Measurements from ENCODE around the gene RASEF. TPM values are rescaled to one million over a fixed set of nuclear protein-coding genes. Genes with fewer than 3 reads are reported as not detected.

RASEF gene
- total and polyA plus RNA-seq, 2 donors (not counting 1 experiment from before 2014, with no cell fraction given): not detected

DNA sequence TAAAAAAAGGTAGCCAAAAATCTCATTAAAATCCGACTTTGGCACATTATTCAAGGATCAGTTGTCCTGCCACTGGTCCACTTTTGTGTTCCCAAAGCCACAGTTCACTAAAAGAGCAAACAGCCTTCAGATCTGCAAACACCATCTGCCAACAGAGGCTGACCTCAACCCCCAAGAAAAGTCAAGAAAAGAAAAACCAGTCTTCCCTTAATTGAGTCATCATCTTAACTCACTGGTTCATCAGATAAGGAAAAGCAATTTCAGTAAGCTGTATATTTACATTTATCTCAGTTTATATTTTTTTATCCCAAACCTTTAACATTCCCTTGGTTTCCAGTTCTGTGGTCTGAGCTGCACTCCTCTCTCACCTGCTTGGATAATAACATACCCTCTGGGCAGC is 21.2 kb downstream of the RASEF start:
- no peak overlapping the region for H3K4me3 Mint-ChIP-seq

DNA sequence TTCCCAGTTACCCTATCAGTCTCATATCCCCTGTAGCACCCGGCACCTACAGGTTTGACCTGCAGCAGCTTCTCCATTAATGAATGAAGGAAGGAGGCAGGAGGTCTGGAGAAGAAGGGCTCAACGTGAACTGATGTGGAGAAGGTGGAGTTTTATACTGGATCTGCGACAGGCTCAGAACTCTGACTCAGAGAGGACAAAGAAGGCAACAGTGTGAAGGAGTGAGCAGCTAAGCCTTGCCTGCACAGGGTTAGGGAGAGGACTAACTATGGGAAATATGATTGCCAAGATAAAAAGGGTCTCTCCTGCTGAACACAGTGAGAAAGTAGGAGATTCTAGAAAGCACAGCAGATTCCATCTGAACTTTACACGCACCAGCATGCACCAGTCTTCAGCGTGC is 23.6 kb downstream of the RASEF start:
- no peak overlapping the region for H3K27ac Mint-ChIP-seq
- ATAC-seq (ENCODE audit: low read depth): no peak

More for the DNA sequence above, 21.2 kb downstream of the RASEF start:
- WGBS (ENCODE audit: insufficient coverage): no CpG with 5 or more reads among the region's 1 CpG
- Histone ChIP-seq H4K20me1 (ENCODE audit: control insufficient read depth, insufficient read depth, low read length, poor library complexity, severe bottlenecking) (no peaks in the 10 kb centered on the region), H2AFZ (ENCODE audit: insufficient read depth, low read depth, low read length, poor library complexity, severe bottlenecking) (no peak overlapping the region), H3K9ac (ENCODE audit: low read length) (no peak overlapping the region), H3K4me2 (replicated peaks; ENCODE audit: low read depth, low read length, poor library complexity, severe bottlenecking) (no peak overlapping the region), H3K4me1 (ENCODE audit: control insufficient read depth in 2 of 2, insufficient read depth in 2 of 2, low read length in 2 of 2) (no peaks in the 10 kb centered on the region), H3K79me2 (ENCODE audit: control insufficient read depth, insufficient read depth, low read length) (no peaks in the 10 kb centered on the region), H3K27ac (ENCODE audit: low read length in 2 of 2) (no peak overlapping the region), H3K27me3 (replicated peaks in 1 of 4; ENCODE audit: control extremely low read depth in 1 of 4, control insufficient read depth in 3 of 4, insufficient read depth in 4 of 4, low read length in 3 of 4) (no peaks in the 10 kb centered on the region), H3K9me3 (ENCODE audit: control extremely low read depth in 1 of 3, control insufficient read depth in 2 of 3, insufficient read depth in 1 of 3, low read length in 2 of 3) (no peaks in the 10 kb centered on the region), H3K4me3 (ENCODE audit: control extremely low read depth in 1 of 5, extremely low read depth in 1 of 5, insufficient read depth in 1 of 5, low read depth in 2 of 5, low read length in 4 of 5) (no peak overlapping the region), H3K36me3 (replicated peaks in 1 of 2; ENCODE audit: control extremely low read depth in 1 of 2, control insufficient read depth in 1 of 2, extremely low read depth in 1 of 2, insufficient read depth in 2 of 2, low read length in 1 of 2) (no peaks in the 10 kb centered on the region)
- no peak overlapping the region for H3K27ac Mint-ChIP-seq
- intact Hi-C loops (cut with micrococcal nuclease): no loop called here
- no peaks in the 10 kb centered on the region for H3K4me1 Mint-ChIP-seq
- H3K27me3 Mint-ChIP-seq: no peaks in the 10 kb centered on the region
- ChIA-PET POLR2A (no interaction called here), CTCF (no interaction called here)
- no peak for DNase-seq
- TF ChIP-seq EZH2 (IDR thresholded peaks at IDR 0.05; ENCODE audit: borderline replicate concordance, insufficient read depth, low read depth, low read length, poor library complexity, severe bottlenecking): no peak
- TF ChIP-seq, protein P1, sequence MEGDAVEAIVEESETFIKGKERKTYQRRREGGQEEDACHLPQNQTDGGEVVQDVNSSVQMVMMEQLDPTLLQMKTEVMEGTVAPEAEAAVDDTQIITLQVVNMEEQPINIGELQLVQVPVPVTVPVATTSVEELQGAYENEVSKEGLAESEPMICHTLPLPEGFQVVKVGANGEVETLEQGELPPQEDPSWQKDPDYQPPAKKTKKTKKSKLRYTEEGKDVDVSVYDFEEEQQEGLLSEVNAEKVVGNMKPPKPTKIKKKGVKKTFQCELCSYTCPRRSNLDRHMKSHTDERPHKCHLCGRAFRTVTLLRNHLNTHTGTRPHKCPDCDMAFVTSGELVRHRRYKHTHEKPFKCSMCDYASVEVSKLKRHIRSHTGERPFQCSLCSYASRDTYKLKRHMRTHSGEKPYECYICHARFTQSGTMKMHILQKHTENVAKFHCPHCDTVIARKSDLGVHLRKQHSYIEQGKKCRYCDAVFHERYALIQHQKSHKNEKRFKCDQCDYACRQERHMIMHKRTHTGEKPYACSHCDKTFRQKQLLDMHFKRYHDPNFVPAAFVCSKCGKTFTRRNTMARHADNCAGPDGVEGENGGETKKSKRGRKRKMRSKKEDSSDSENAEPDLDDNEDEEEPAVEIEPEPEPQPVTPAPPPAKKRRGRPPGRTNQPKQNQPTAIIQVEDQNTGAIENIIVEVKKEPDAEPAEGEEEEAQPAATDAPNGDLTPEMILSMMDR (IDR thresholded peaks at IDR 0.05): no peak
- no peaks in the 10 kb centered on the region for H3K9me3 Mint-ChIP-seq (ENCODE audit: insufficient read depth)
- no peak for ATAC-seq (ENCODE audit: low read depth)

More for the DNA sequence above, 23.6 kb downstream of the RASEF start:
- Histone ChIP-seq H3K79me2 (ENCODE audit: control insufficient read depth, insufficient read depth, low read length) (no peaks in the 10 kb centered on the region), H2AFZ (ENCODE audit: insufficient read depth, low read depth, low read length, poor library complexity, severe bottlenecking) (no peak overlapping the region), H3K9me3 (ENCODE audit: control extremely low read depth in 1 of 3, control insufficient read depth in 2 of 3, insufficient read depth in 1 of 3, low read length in 2 of 3) (no peaks in the 10 kb centered on the region), H3K4me3 (ENCODE audit: control extremely low read depth in 1 of 5, extremely low read depth in 1 of 5, insufficient read depth in 1 of 5, low read depth in 2 of 5, low read length in 4 of 5) (no peak overlapping the region), H4K20me1 (ENCODE audit: control insufficient read depth, insufficient read depth, low read length, poor library complexity, severe bottlenecking) (no peaks in the 10 kb centered on the region), H3K27ac (ENCODE audit: low read length in 2 of 2) (no peak overlapping the region), H3K9ac (ENCODE audit: low read length) (no peak overlapping the region), H3K36me3 (replicated peaks in 1 of 2; ENCODE audit: control extremely low read depth in 1 of 2, control insufficient read depth in 1 of 2, extremely low read depth in 1 of 2, insufficient read depth in 2 of 2, low read length in 1 of 2) (no peaks in the 10 kb centered on the region), H3K27me3 (replicated peaks in 1 of 4; ENCODE audit: control extremely low read depth in 1 of 4, control insufficient read depth in 3 of 4, insufficient read depth in 4 of 4, low read length in 3 of 4) (no peaks in the 10 kb centered on the region), H3K4me2 (replicated peaks; ENCODE audit: low read depth, low read length, poor library complexity, severe bottlenecking) (no peak overlapping the region), H3K4me1 (ENCODE audit: control insufficient read depth in 2 of 2, insufficient read depth in 2 of 2, low read length in 2 of 2) (no peaks in the 10 kb centered on the region)
- DNase-seq: no peak
- Mint-ChIP-seq H3K9me3 (ENCODE audit: insufficient read depth) (no peaks in the 10 kb centered on the region), H3K4me1 (no peaks in the 10 kb centered on the region), H3K4me3 (no peak overlapping the region), H3K27me3 (no peaks in the 10 kb centered on the region)
- intact Hi-C loops (cut with micrococcal nuclease): no loop called here
- 93% methylated on average over 5 of the region's 5 CpGs for WGBS (ENCODE audit: insufficient coverage)
- TF ChIP-seq, protein P1 (IDR thresholded peaks at IDR 0.05): no peak
- TF ChIP-seq EZH2 (IDR thresholded peaks at IDR 0.05; ENCODE audit: borderline replicate concordance, insufficient read depth, low read depth, low read length, poor library complexity, severe bottlenecking): no peak
- ChIA-PET CTCF (no interaction called here), POLR2A (no interaction called here)
